ENCODE results near the gene ADAMTSL3.

The ADAMTSL3 gene

DNA sequence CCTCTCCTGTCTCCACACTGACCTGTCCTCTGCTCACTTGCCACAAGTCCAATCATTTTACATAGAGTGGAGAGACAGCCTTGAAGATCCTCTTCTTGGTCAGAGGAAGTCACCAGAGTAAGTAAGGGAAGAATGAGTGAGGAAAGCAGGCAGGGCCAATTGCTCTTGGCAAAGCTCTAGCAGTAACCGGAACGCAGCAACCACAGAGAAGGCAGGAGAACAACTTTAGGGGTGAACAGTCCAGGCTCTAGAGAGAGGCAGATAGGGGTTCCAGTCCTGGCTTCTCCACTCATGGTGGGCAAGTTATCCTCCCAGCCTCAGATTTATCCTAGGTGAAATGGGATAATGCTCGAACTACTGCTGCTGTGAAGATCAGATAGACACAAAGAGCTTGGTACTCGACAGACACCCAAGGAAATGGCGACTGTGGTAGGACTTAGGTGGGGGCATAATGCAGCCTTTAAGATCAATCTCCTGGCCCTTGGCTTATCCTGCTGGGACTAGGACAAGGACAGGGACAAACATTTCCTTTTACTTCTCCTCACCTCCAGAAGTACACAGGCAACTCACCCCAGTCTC is 1.2 kb upstream of the ADAMTSL3 start:
- H3K27ac Mint-ChIP-seq: no peak overlapping the region
- no peaks in the 10 kb centered on the region for H3K36me3 Mint-ChIP-seq
- H3K27me3 Mint-ChIP-seq: peaks cover 17% of the 10 kb centered on the region
- no peak overlapping the region for H3K4me3 Mint-ChIP-seq
- no peaks in the 10 kb centered on the region for H3K4me1 Mint-ChIP-seq
- no peaks in the 10 kb centered on the region for H3K9me3 Mint-ChIP-seq

DNA sequence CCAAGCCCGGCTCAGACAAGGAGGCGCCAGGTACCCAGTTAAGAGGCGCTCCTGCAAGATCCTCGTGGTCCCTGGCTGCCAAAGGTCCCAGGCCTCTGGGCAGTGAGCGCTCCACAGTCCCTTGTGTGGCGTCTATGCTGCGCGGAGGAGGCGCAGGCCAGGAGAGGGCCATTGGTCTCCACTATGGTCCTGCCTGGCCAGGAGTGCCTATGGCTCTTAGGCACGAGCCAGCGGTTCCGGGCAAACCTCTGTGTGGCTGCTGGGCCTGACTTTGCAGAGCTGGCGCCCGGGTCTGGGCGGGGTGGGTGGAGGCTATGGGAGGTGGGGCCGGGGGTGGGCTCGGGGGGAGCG is 660 bp upstream of the ADAMTSL3 start:
- Mint-ChIP-seq H3K27ac (no peak overlapping the region), H3K9me3 (no peaks in the 10 kb centered on the region), H3K36me3 (no peaks in the 10 kb centered on the region), H3K4me1 (no peaks in the 10 kb centered on the region), H3K27me3 (peaks cover 17% of the 10 kb centered on the region), H3K4me3 (no peak overlapping the region)

GRCh38 chr15:83654379-83655236 is 685 bp downstream of the ADAMTSL3 start:
- Mint-ChIP-seq H3K9me3 (no peaks in the 10 kb centered on the region), H3K4me1 (no peaks in the 10 kb centered on the region), H3K27ac (no peak overlapping the region), H3K36me3 (no peaks in the 10 kb centered on the region), H3K4me3 (no peak overlapping the region), H3K27me3 (peaks cover 17% of the 10 kb centered on the region)

GRCh38 chr15:83655237-83655616 is 1.3 kb downstream of the ADAMTSL3 start:
- Mint-ChIP-seq H3K4me3 (no peak overlapping the region), H3K4me1 (no peaks in the 10 kb centered on the region), H3K27ac (no peak overlapping the region), H3K27me3 (peaks cover 17% of the 10 kb centered on the region), H3K9me3 (no peaks in the 10 kb centered on the region), H3K36me3 (no peaks in the 10 kb centered on the region)

DNA sequence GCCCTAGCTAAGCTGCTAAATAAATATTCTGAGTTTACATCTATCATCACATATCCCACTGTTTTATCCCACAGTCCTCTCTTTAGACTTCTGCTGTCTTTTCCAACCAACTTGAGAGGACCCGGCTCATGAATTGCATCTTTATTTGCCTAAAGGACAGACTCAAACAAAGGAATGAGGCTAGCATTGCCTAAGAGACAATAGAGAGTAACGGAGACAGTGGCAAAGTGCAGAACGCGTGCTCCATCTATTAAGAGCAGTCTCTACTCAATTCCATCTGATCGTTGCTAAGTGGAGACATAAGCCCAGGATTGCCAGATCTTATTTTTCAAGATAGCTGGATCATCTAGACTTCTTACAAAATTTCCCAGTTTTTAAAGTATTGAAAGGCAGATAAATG is 2.3 kb downstream of the ADAMTSL3 start:
- Mint-ChIP-seq H3K4me1 (no peaks in the 10 kb centered on the region), H3K9me3 (no peaks in the 10 kb centered on the region), H3K36me3 (no peaks in the 10 kb centered on the region), H3K27me3 (peaks cover 17% of the 10 kb centered on the region), H3K4me3 (no peak overlapping the region), H3K27ac (no peak overlapping the region)

DNA sequence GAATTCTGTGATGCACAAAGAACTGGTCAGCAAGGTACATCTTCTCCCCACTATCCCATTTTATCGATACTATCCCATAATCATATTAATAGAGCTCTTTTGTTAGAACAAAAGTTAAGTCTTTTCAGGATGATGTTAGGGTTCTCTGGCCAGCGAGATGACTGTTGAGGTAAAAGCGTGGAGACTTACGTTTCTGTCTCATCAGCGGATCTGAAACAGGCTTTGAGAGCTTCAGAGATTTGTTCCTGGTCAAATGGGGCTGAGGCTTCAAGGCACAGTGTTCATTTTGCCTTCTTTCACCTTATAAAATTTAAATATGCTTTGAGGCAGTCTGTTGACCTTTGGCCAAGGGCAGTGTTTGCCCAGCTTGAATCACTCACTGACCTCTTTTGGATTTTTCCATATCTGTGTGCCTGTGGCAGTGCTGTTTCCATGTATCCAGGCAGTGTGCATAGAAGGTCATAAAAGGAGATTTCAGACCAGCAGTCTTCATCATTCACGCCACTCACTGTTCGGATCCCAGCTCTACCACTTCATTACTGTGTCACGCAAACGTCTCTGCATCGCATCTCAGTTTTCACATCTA is 3.1 kb downstream of the ADAMTSL3 start:
- no peak overlapping the region for H3K4me3 Mint-ChIP-seq
- H3K36me3 Mint-ChIP-seq: no peaks in the 10 kb centered on the region
- peaks cover 14% of the 10 kb centered on the region for H3K27me3 Mint-ChIP-seq
- no peak overlapping the region for H3K27ac Mint-ChIP-seq
- H3K9me3 Mint-ChIP-seq: no peaks in the 10 kb centered on the region
- H3K4me1 Mint-ChIP-seq: no peaks in the 10 kb centered on the region

- Mint-ChIP-seq H3K27me3 (peaks cover 13% of the 10 kb centered on the region), H3K36me3 (no peaks in the 10 kb centered on the region), H3K4me1 (no peaks in the 10 kb centered on the region), H3K27ac (no peak overlapping the region), H3K4me3 (no peak overlapping the region), H3K9me3 (no peaks in the 10 kb centered on the region)
These were observed 3.6 kb downstream of the ADAMTSL3 start for GRCh38 chr15:83657549-83657948.

GRCh38 chr15:83658430-83659416 is 4.8 kb downstream of the ADAMTSL3 start:
- no peaks in the 10 kb centered on the region for H3K4me1 Mint-ChIP-seq
- no peak overlapping the region for H3K27ac Mint-ChIP-seq
- H3K9me3 Mint-ChIP-seq: no peaks in the 10 kb centered on the region
- no peak overlapping the region for H3K4me3 Mint-ChIP-seq
- peaks cover 8% of the 10 kb centered on the region for H3K27me3 Mint-ChIP-seq
- H3K36me3 Mint-ChIP-seq: no peaks in the 10 kb centered on the region

GRCh38 chr15:83659417-83659812 is 5.5 kb downstream of the ADAMTSL3 start:
- Mint-ChIP-seq H3K36me3 (no peaks in the 10 kb centered on the region), H3K9me3 (no peaks in the 10 kb centered on the region), H3K27ac (no peak overlapping the region), H3K27me3 (peaks cover 8% of the 10 kb centered on the region), H3K4me3 (no peak overlapping the region), H3K4me1 (no peaks in the 10 kb centered on the region)

DNA sequence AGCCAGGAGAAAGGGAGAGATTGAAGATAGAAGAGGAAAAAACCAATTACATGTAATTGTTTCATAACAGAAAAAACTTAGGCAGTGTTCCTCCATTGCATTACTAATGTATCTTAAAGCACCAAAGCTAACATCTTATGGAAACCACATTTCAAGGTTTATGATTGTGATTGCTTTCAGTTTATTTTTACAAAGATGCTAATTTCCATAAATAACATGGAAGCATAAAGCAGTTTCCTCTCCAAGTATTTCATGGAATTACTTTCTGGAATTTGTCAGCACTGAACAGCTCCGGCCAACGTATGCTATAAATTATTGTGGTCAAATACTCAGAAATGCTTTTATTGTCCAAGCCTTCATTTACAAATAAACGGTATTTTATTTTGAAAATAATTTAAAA is 11.6 kb downstream of the ADAMTSL3 start:
- Mint-ChIP-seq H3K36me3 (no peaks in the 10 kb centered on the region), H3K27me3 (no peaks in the 10 kb centered on the region), H3K4me1 (no peaks in the 10 kb centered on the region), H3K4me3 (no peak overlapping the region), H3K27ac (no peak overlapping the region), H3K9me3 (no peaks in the 10 kb centered on the region)

DNA sequence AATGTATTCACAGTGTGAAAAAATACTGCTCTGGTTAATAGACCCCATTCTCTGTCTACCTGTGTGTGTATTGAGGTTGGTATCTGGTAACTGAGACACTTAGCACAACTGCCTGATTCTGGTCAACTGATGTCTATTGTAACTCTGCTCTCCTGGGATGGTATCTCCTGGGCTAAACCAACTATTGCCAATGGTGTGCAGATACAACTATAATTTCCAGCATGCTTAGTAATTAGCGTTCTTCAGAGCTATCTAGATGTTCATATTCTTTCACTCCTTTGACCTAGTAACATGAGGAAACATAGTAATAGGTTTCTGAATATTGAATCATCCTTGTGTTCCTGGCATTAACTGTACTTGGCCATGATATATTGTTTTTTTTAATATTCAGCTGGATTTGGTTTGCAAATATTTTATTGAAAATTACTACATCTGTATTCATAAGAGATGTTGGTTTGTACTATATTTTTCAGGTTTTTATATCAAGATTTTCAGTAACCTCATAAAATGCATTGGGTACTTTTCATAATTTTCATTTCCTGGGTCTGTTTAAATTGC is 16.8 kb downstream of the ADAMTSL3 start:
- Mint-ChIP-seq H3K36me3 (no peaks in the 10 kb centered on the region), H3K9me3 (peaks cover 4% of the 10 kb centered on the region), H3K4me1 (no peaks in the 10 kb centered on the region), H3K4me3 (no peak overlapping the region), H3K27me3 (no peaks in the 10 kb centered on the region), H3K27ac (no peak overlapping the region)

GRCh38 chr15:83671603-83672002 is 17.7 kb downstream of the ADAMTSL3 start:
- Mint-ChIP-seq H3K4me1 (no peaks in the 10 kb centered on the region), H3K27ac (no peak overlapping the region), H3K4me3 (no peak overlapping the region), H3K36me3 (no peaks in the 10 kb centered on the region), H3K27me3 (no peaks in the 10 kb centered on the region), H3K9me3 (peaks cover 4% of the 10 kb centered on the region)

- Mint-ChIP-seq H3K27me3 (no peaks in the 10 kb centered on the region), H3K9me3 (peaks cover 10% of the 10 kb centered on the region), H3K27ac (no peak overlapping the region), H3K4me1 (no peaks in the 10 kb centered on the region), H3K4me3 (no peak overlapping the region), H3K36me3 (no peaks in the 10 kb centered on the region)
These were observed 19.5 kb downstream of the ADAMTSL3 start for GRCh38 chr15:83673385-83673784.

DNA sequence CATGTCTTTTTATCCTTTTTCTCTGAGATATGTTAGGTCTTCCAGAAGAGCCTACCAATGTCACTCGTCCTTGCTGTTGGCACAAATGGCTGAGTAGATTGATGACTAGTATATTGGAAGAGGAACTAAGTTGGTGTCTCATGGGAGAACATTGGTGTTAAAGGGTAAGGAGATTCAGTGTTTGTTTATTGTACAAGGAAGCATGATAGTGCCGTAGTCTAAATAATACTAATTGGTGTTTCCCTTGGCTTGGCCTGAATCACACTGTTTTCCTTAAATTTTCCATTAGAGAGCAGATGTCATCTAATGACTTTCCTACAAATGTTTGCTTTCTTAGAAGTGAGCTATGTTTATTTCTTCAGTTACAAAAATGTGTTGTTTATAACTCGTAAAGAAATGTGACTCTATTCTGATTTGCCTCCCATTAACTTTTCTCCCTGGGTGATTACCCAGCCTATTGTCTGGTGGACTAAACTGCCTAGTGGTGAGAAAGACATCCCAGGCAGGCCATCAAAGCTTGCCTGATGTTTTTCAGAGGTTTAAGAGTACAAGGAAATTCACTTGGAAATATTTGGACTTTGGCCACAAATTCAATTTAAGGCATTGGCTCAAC is 28.7 kb downstream of the ADAMTSL3 start:
- H3K27me3 Mint-ChIP-seq: peaks cover 7% of the 10 kb centered on the region
- H3K27ac Mint-ChIP-seq: no peak overlapping the region
- peaks cover 6% of the 10 kb centered on the region for H3K9me3 Mint-ChIP-seq
- no peak overlapping the region for H3K4me3 Mint-ChIP-seq
- no peaks in the 10 kb centered on the region for H3K36me3 Mint-ChIP-seq
- H3K4me1 Mint-ChIP-seq: no peaks in the 10 kb centered on the region

- no peak overlapping the region for H3K4me3 Mint-ChIP-seq
- H3K4me1 Mint-ChIP-seq: no peaks in the 10 kb centered on the region
- H3K9me3 Mint-ChIP-seq: no peaks in the 10 kb centered on the region
- no peak overlapping the region for H3K27ac Mint-ChIP-seq
- no peaks in the 10 kb centered on the region for H3K36me3 Mint-ChIP-seq
- H3K27me3 Mint-ChIP-seq: peaks cover 7% of the 10 kb centered on the region
These were observed 32.0 kb downstream of the ADAMTSL3 start for GRCh38 chr15:83685916-83686332.

All from activated naive CD4-positive, alpha-beta T cell treated with anti-CD3 and anti-CD28 coated beads, Interleukin-2, amount 50 U/mL, for 24 hours (primary cell).